NK-92 treated with Interleukin-12 subunit alpha and Interleukin-12 subunit beta, amount 100 ng/mL, for 24 hours (cell line): ENCODE measurements around the gene FRMD4A.

ENCODE experiments used
- DNase-seq: peaks from one replicate; lab custom pipeline; 2025; lab: John Stamatoyannopoulos, UW

The FRMD4A gene

DNA sequence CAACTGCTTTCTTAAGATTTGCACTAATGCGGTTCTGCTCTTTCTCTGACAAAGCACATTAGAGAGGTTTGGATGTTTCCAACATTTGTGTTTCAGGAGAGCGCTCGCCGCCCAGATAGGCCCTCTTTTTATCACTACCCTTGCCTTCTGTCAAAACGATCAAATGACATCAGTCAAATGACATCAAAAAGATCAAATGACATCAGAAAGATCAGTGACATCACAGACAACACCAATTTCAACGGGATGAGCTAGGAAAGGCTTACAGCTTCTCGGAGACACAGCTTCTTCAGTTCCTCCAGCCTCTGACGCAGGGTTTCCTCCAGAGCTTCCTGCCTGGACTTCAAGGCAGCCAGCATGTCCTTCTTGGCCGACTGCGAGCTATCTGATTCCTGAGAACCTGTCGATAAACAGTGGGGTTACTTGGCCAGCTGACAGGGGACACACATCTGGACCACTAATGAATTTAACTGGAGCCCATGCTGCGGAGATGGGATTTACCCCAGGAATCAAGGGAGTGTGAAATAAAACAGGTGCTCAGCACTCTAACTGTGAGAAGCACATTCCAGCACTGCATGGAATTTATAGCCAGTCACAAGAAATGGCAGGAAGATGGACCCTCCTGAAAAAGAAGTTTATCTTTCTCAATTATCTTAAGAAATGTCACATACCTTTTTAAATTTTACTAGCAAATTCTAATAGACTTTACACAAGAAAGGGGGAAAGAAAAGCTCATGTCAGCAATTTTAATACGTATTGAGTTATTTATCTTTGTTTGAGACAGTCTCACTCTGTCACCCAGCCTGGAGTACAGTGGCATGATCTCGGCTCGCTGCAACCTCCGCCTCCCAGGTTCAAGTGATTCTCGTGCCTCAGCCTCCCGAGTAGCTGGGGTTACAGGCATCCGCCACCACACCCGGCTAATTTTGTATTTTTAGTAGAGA is 655.8 kb downstream of the FRMD4A start:
- DNase-seq: no peak

DNA sequence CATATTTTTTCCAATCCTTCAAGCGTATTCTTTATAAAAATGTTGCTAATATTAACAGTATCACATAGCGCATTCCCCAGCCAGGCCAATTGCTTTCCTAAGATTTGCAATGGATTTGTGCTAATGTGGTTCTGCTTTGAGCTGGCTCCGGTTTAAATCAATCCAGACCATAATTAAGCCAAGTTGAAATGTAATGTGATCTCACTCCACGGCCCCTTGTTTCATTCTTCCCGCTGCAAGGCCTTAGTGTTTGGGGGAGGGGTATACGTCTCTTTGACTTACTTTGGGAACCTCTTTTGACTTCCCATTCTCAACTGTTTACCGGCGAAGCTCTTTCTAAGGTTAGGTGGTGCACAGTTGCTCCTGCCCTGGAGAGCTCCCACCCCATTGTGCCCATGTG is 657.6 kb downstream of the FRMD4A start:
- DNase-seq: no peak

GRCh38 chr10:13672548-13672947 is 658.2 kb downstream of the FRMD4A start:
- no peak for DNase-seq

DNA sequence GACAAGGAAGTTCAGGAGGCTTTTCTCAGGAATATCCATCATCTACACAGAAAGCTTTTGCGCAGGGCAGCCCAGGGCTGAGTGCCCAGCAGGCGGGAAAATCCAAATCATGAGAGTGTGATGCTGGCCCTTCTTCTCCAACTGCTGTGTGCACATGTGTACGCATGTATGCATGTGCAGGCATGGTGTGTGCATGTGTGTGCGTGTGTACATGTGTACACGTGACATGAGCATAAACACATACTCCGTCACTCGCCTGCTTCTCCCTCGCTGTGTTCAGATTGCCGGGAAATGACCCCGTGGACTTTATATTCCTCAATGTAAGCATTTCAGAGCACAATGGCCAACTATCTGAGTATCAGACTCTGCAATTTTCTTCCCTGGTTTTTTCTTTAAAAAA is 658.8 kb downstream of the FRMD4A start:
- no peak for DNase-seq

DNA sequence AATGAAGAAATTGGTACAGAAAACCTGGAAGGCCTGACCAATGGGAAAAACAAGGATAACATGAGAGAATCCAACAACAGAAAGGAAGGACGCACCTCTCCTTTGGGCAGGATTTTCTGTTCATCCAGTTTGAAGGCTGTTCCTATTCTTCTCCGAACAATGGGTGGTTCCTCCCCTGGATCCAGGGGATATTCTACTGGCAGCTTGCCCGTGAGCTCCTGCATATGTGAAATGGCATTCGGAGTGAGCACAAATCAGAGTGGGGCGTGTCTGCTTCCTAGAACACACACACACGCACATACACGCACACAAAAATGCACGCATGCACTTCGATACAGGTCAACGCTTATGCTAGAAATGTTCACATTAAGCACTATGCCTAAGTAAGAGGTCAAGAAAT is 660.4 kb downstream of the FRMD4A start:
- DNase-seq: no peak

DNA sequence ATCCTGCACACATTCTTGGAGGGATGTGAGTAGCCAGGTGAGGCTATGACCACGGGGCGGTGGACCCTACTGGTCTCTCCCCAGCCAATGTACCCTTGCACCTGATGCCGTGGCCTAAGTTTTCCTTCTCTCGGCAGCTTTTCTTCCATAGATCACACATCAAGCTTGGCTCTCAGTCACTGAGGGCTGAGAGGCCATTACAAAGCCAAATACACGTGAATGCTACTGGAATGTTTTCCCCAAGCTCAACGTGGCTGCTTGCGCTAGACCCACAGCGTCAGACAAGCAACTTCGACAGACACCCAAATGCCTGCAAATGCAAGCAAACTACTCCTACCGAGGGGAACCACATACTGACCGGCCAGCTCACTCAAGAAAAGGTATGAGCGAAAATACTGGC is 660.8 kb downstream of the FRMD4A start:
- DNase-seq: no peak

GRCh38 chr10:13669182-13669855 is 661.4 kb downstream of the FRMD4A start:
- DNase-seq: no peak

- DNase-seq: no peak
Measured at GRCh38 chr10:13668126-13668525, 662.6 kb downstream of the FRMD4A start.

- DNase-seq: no peak
Measured at GRCh38 chr10:13665516-13666262, 665.0 kb downstream of the FRMD4A start.

- DNase-seq: no peak
Measured at GRCh38 chr10:13661256-13661655, 669.5 kb downstream of the FRMD4A start.

- no peak for DNase-seq
Measured at GRCh38 chr10:13660551-13660920, 670.2 kb downstream of the FRMD4A start.

DNA sequence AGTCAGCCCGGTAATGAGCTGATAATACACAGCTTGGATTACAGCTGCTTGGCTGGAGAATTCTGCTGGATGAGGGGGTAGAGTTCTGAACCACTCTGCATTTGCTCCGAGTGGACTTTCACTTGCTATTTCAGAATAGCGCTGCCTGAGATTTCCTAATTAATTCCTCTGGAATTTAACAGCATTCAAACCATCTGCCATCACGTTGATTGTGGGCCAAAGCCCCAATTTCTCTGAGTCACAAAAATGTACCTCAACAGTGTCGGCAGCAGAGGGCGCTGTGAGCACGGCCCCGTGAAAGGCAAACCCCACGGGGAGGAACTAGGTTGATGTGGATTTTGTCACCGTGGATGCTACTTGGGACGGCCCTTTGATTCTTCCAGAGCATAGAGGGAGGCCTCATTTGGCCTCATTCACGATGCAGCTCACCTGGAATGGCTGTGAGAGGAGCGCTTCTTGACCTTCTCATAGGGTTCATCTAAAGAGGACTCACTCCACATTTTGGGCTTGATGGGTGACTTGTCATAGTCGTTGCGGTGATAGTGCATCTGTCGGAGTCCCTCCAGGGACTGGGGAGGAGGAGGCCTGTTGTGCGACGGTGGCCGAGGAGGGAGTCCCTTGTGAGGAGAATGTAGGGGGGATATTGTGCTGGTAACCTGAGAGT is 670.7 kb downstream of the FRMD4A start:
- DNase-seq: no peak

DNA sequence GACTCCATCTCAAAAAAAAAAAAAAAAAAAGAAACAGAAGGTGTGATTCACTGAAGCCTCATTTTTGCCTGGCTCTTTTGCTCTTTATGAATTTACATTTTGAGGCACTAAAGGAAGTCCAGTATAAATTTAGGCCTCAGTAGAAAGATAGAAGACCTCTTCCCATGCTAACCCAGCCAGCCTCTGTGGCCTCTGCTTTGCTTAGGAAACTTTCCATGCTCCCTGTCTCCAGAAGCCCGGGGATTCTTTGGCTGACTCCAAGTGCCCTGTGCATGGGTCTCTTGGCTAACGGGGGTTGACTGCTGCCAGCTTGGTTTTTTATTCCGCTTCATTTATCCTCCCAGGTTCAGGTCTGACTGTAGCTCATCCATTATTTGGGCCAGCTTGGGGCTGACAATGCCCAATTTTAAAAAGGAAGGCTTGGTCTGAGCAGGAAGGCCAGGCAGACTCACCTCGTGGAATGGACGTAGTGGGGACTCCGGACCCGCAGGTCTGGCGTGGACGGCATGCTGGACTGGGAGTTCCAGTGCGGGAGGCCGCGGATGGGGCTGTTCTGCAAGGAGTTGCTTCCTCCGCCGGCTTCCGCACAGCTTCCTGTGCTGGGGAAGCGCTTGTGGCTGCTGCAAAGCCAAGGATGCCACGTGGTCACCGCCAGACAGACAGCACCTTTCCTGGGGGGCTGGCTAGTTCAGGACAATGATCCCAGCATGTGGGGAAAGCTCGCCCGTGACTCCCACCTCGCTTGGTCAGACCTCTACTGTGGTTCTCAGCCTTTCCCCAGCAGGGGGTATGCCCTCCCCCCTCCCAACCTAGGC is 671.6 kb downstream of the FRMD4A start:
- no peak for DNase-seq

DNA sequence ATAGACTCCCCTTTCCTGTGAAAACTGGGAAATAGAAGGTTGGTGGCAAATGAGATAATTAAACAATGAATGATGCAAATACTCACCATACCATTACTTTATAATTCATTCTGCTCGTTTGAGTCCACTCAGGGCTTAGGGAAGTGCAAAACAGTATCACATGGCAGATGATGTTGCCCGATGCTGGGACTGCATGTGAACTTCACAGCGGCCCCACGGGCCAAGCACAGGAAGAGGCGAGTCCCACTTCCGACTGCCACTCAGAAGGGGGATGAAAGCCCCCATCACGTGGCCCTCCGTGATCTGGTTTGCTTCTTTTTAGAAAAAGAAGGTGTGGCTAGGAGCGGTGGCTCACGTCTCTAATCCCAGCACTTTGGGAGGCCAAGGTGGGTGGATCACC is 672.5 kb downstream of the FRMD4A start:
- no peak for DNase-seq

DNA sequence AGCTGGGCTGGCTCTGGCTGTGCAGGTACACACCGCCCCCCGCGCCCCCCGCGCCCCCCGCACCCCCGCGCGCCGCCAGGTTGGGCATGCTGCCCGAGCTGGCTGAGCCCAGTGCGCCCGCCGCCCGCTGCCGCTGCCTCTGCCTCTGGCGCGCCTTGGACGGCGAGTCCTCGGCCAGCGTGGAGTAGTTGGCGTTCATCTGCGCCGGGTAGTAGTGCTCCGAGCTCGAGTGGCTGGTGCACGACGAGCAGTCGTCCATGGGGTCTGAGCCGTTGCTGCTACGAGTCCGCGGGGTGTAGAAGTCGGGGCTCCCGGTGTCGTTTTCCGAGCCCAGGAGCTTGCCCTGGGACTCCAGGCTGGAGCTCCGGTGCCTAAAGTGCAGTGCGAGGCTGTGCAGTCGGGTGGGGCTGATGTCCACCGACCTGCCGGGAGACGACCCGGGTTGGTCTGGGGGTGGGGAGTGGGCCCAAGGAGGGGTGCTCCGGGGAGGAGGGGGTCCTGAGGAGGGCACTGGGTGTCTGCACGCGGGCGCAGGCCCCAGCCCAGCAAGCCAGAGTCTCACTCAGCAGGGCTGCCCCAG is 673.5 kb downstream of the FRMD4A start:
- no peak for DNase-seq

DNA sequence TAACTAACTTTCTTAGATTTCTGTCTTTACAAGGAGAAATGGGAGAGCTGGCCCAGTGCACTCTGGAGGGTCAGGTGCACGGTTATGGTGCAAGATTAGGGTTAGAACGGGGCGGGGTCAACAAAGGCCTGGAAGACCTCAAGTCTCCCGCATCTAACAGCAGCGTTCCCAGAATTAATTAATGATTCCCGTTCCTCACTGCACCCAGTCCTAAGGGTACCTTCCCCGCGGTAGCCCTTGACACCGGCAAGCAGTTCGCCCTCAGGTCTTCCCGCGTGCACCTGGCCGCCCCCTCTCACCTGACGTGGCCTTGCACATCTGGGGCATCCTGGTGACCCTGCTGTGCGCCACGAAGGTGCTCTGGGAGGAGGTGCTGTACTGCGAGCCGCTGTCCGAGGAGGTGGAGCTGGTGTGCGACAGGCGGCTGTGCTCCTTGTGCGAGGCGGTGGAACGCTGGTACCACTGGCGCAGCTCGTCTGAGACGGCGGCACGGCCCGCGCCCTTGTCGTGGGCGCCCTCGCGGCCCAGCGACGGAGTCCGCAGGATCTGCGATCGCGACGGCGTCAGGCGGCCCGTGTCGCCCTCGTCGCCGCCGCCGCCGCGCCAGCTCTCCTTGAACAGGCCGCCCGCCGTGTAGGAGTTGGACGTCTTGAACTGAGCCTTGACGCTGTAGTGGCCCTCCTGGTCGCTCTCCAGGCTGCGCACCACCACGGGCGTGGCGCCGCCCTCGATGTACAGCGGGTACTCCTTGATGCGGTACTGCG is 674.2 kb downstream of the FRMD4A start:
- DNase-seq: no peak

- no peak for DNase-seq
Measured at GRCh38 chr10:13654846-13655245, 675.9 kb downstream of the FRMD4A start.

GRCh38 chr10:13654118-13654830 is 676.5 kb downstream of the FRMD4A start:
- DNase-seq: no peak

DNA sequence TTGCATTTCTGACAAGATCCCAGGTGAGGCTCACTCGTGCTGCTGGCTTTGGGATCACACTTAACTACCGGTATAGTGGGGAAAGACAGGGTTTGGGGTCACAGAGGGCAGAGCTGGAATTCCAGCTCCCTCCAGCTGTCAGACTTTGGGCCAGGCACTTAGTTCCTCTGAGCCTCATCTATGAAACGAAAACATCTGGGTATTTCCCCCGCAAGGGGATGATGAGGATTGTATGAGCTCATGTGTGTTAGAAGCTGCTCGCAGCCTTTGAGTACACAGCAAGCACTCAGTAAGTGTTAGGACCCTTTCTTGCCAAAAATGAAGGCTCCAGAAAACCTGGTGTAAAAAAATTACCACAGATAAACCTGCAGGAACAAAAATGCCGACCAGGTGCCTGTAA is 677.9 kb downstream of the FRMD4A start:
- DNase-seq: no peak
